A673 (cell line): ENCODE measurements around the gene MORC4.
A peak's percentile ranks its signal among the peaks of the same experiment; 100 is the strongest.

ENCODE experiments used
- EZH2 ChIP-seq: fragments of 200-600 bp; sonication (generic); IDR thresholded peaks from 2 replicates; pipeline ENCODE4 v1.6.1; 2017; ENCODE audit warnings: borderline replicate concordance, low read depth, mild to moderate bottlenecking, mixed read lengths, antibody characterized with exemption, low read length; ENCODE audit not compliant: poor library complexity, severe bottlenecking
- TF ChIP-seq, protein P1 (sequence below): fragments of 300-800, 200-600 bp; sonication (generic); conservative IDR thresholded peaks from 2 replicates; pipeline ENCODE4 v1.5.1; 2017; ENCODE audit warnings: low read depth, mild to moderate bottlenecking, antibody characterized with exemption, low read length, moderate library complexity, mixed read lengths

DNA sequence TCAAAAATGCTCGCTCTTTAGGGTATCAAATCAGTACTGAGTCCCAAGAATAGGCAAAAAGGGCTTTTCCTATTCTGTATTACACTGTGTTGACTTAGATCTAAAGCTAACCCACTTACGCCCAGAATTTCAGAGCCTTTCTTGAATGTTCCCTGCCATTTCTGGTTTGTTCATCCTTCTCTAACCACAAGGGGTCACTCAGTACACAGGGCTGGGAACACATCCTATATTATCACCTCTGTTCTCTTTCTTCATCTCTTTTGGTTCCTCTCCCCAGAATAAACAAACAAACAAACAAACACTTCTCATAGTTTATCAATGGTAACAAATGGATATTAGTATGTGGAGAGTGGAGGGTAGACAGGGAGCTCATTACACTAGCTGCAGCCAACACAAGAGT, 25.5 kb upstream of the MORC4 start:
- TF ChIP-seq, protein P1, sequence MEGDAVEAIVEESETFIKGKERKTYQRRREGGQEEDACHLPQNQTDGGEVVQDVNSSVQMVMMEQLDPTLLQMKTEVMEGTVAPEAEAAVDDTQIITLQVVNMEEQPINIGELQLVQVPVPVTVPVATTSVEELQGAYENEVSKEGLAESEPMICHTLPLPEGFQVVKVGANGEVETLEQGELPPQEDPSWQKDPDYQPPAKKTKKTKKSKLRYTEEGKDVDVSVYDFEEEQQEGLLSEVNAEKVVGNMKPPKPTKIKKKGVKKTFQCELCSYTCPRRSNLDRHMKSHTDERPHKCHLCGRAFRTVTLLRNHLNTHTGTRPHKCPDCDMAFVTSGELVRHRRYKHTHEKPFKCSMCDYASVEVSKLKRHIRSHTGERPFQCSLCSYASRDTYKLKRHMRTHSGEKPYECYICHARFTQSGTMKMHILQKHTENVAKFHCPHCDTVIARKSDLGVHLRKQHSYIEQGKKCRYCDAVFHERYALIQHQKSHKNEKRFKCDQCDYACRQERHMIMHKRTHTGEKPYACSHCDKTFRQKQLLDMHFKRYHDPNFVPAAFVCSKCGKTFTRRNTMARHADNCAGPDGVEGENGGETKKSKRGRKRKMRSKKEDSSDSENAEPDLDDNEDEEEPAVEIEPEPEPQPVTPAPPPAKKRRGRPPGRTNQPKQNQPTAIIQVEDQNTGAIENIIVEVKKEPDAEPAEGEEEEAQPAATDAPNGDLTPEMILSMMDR, result peak; percentile 67
- no peak for TF ChIP-seq EZH2
